Upper lobe of left lung (tissue), 4 donors: ENCODE results near the gene HIGD1B.

Source experiments
- CTCF ChIP-seq, 6 experiments: fragments of 450-650 bp in 4 of 6; fragments of 200-600 bp in 2 of 6; sonication (generic) in 2 of 6; IDR thresholded peaks; one replicate each; pipeline ENCODE4 v1.5.1; 2016 to 2019; ENCODE audit warnings: antibody characterized with exemption in 6 of 6
- POLR2A ChIP-seq, 4 donors: fragments of 450-650 bp; IDR thresholded peaks; one replicate each; pipeline ENCODE4 v1.5.1; 2016 to 2017; ENCODE audit warnings: antibody characterized with exemption in 4 of 4, mild to moderate bottlenecking in 2 of 4
- POLR2AphosphoS5 ChIP-seq, 2 donors: sonication (generic); formaldehyde crosslinking; IDR thresholded peaks; one replicate each; pipeline ENCODE4 v1.5.1; 2017; ENCODE audit warnings: antibody characterized with exemption in 2 of 2

GRCh38 chr17:44898768-44899073, 51.0 kb downstream of the HIGD1B start:
- TF ChIP-seq POLR2A (IDR thresholded peaks at IDR 0.05) (no peak), POLR2AphosphoS5 (IDR thresholded peaks at IDR 0.05) (no peak), CTCF (IDR thresholded peaks at IDR 0.05) (no peak)
